ENCODE data around the gene SNPH.

SNPH gene

DNA sequence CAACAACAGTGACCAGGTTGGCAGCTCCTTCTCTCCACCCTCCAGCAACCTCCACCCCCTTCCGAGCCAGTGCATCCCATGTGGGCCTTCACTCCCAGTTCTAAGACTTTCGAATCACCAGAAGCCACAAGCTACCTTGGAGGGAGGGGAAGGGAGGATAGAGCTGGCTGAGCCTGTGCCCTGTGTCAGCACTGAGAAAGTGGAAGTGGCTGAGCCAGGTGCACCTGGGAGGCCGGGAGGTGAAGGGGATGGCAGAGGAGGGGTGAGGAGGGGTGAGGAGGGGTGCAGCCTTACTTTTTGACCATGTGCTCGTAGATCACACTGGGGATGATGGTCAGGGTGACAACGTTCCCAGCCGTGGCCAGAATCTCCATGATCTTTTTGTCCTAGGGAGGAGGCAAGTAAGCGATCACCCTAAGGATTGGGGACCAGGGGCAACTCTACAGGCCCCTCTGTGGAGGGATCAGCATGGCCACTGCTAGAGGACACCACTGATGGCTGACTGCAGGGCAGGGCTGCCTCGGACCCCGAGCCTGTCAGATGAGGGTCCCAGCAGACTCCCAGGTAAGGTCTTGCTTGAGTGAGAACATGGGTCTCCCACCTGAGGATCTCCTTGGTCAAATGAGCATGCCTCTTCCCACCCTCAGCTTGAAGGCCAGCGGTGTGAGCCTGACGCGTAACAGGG lies 44.6 kb downstream of the SNPH start:
- no peak overlapping the region for H3K27ac Mint-ChIP-seq
- no peak overlapping the region for H3K4me3 Mint-ChIP-seq
- no peaks in the 10 kb centered on the region for H3K36me3 Mint-ChIP-seq
- CTCF ChIA-PET: interaction anchor here (1.1 to 1.6 kb wide), 2 partner anchors 10 to 193 kb away, joined by 3 to 7 read pairs; no protein-coding TSS in a partner anchor
- H3K27me3 Mint-ChIP-seq: peaks cover 5% of the 10 kb centered on the region
- no peaks in the 10 kb centered on the region for H3K9me3 Mint-ChIP-seq
- no peak for DNase-seq
- H3K4me1 Mint-ChIP-seq: peaks cover 6% of the 10 kb centered on the region

DNA sequence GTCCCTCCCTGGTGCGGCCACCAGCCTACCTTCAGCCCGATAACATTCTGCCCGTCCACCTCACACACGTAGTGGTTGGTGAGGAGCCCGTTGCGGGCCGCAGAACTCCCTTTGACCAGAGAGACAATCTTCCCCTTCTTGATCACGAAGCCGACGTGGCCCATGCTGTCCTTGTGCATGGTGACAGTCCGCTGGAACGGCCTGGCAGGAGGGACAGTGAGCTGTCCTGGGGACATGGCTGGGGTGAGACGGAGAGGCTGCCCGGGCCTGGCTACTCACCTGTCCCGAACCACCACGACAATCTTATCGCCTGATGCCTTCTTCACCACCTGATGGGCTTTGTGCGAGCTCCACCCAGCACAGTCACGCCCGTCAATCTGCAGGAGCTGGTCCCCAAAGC lies 46.2 kb downstream of the SNPH start:
- no peak overlapping the region for H3K27ac Mint-ChIP-seq
- H3K4me1 Mint-ChIP-seq: peaks cover 13% of the 10 kb centered on the region
- H3K4me3 Mint-ChIP-seq: no peak overlapping the region
- no peak for DNase-seq
- CTCF ChIA-PET: interaction anchor here (1.0 to 2.6 kb wide), 11 partner anchors 9 to 192 kb away, joined by 3 to 41 read pairs (median 5); partner anchors contain the start of genes FKBP1A, NSFL1C and TMEM74B
- H3K36me3 Mint-ChIP-seq: no peaks in the 10 kb centered on the region
- no peaks in the 10 kb centered on the region for H3K9me3 Mint-ChIP-seq
- H3K27me3 Mint-ChIP-seq: peaks cover 5% of the 10 kb centered on the region

- no peaks in the 10 kb centered on the region for H3K36me3 Mint-ChIP-seq
- H3K27me3 Mint-ChIP-seq: peaks cover 10% of the 10 kb centered on the region
- CTCF ChIA-PET: interaction anchor here (0.6 to 2.6 kb wide), 14 partner anchors 9 to 191 kb away, joined by 3 to 41 read pairs (median 4); partner anchors contain the start of genes FKBP1A, NSFL1C and TMEM74B
- no peak for DNase-seq
- no peaks in the 10 kb centered on the region for H3K9me3 Mint-ChIP-seq
- no peak overlapping the region for H3K27ac Mint-ChIP-seq
- no peak overlapping the region for H3K4me3 Mint-ChIP-seq
- H3K4me1 Mint-ChIP-seq: peaks cover 18% of the 10 kb centered on the region
Measured at GRCh38 chr20:1312904-1313235, 46.8 kb downstream of the SNPH start.

DNA sequence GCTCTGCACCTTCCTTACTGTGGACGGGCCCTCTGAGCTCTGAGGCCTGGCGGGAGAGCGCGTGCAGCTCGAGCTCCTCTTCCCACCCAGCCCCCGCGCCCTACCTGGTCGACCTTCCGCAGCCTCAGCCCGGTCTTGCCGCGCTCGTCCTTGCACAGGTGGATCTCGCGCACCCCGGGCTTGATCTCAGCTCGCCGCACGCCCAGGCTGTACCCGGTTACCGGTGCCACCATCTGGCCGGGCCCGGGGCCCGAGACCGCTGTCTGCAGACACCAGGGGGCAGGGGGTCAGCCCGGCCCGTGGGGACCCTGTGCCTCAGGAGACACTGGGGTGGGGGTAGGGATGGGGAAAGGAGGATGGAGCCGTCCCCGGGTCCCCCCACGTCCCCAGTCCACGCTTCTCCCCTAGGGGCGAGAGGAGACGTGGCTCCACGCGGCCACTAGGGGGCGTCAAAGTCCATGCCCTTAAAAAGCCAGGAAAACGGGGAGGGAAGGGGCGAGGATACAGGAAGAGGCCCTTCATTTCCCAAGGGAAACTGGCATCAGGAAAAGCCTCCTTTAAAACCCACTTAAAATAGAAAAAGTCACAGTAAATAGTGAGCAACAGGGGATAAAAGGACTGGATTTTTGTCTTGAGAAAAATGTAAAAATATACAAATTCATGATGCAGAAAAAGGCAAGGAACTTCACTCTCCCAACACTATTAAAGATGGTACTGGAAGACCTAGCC lies 47.3 kb downstream of the SNPH start:
- Mint-ChIP-seq H3K27ac (no peak overlapping the region), H3K9me3 (no peaks in the 10 kb centered on the region), H3K4me1 (peaks cover 22% of the 10 kb centered on the region), H3K4me3 (no peak overlapping the region), H3K36me3 (no peaks in the 10 kb centered on the region), H3K27me3 (peaks cover 14% of the 10 kb centered on the region)
- DNase-seq: peak; percentile 69
- CTCF ChIA-PET: interaction anchor here (0.6 to 2.6 kb wide), 14 partner anchors 8 to 191 kb away, joined by 3 to 41 read pairs (median 4); partner anchors contain the start of genes FKBP1A, NSFL1C and TMEM74B

GRCh38 chr20:1315804-1316203 lies 49.7 kb downstream of the SNPH start:
- peaks cover 26% of the 10 kb centered on the region for H3K4me1 Mint-ChIP-seq
- no peak overlapping the region for H3K27ac Mint-ChIP-seq
- H3K27me3 Mint-ChIP-seq: peaks cover 14% of the 10 kb centered on the region
- H3K4me3 Mint-ChIP-seq: no peak overlapping the region
- no peaks in the 10 kb centered on the region for H3K9me3 Mint-ChIP-seq
- CTCF ChIA-PET: interaction anchor here (1.1 to 4.0 kb wide), 4 partner anchors 76 to 188 kb away, joined by 3 to 37 read pairs (median 4); no protein-coding TSS in a partner anchor
- H3K36me3 Mint-ChIP-seq: no peaks in the 10 kb centered on the region
- DNase-seq: no peak

DNA sequence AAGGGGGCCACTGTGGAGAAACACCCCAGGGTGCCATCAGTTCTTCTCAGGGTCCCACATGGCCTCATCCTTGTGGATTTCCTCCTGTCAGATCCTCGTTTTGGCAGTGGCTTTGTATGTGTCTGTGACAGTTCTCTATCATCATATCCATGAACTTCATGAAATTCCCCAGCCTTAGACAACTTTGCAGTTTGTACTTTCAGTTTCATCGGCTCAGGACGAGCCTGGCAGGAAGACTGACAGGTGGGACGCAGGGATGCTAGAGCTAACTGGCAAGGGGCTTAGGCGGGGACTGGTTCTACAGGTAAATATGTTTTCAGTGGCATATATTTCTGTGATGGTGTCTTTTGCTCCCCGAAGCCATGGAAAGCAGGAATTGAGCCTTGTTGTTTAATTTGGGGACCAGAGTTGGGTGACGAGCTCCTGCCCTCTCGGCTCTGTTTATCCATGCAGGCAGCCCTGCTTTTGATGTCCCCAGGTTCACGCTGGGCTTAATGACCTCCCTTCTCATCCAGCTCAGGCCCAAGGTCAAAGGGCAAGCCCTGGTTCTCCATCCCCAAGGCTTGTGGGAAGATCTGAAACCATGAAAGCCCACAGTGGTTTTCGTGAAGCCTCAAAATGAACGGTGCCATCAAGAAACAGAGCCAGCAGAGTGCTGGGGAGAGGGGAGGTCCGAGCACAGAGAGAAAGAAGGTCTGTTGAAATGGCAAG lies 51.6 kb downstream of the SNPH start:
- no peaks in the 10 kb centered on the region for H3K36me3 Mint-ChIP-seq
- H3K27me3 Mint-ChIP-seq: peaks cover 14% of the 10 kb centered on the region
- H3K4me1 Mint-ChIP-seq: peaks cover 28% of the 10 kb centered on the region
- CTCF ChIA-PET: interaction anchor here (1.0 to 4.0 kb wide), 2 partner anchors 119 to 186 kb away, joined by 4 to 37 read pairs; no protein-coding TSS in a partner anchor
- no peak overlapping the region for H3K27ac Mint-ChIP-seq
- no peak for DNase-seq
- no peak overlapping the region for H3K4me3 Mint-ChIP-seq
- H3K9me3 Mint-ChIP-seq: no peaks in the 10 kb centered on the region

DNA sequence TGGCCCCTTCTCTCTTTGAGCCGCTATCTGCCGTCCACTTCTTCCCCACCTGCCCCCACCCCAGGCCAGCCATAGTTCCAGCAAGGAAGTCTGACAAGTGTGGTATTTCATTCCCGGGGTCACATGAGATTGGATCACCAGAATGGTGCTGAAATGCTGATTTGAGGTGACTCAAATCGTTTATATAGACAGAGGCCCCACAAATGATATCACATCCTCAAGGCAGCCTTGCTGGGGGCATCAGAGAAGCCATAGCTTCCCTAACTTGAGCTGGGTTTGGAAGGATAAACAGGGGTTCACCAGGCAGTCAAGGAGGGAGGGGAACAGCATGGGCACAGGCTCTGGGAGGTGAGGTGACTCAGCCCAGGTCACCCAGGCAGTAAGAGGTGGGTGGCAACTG lies 53.0 kb downstream of the SNPH start:
- Mint-ChIP-seq H3K4me1 (peaks cover 25% of the 10 kb centered on the region), H3K27me3 (peaks cover 14% of the 10 kb centered on the region)

DNA sequence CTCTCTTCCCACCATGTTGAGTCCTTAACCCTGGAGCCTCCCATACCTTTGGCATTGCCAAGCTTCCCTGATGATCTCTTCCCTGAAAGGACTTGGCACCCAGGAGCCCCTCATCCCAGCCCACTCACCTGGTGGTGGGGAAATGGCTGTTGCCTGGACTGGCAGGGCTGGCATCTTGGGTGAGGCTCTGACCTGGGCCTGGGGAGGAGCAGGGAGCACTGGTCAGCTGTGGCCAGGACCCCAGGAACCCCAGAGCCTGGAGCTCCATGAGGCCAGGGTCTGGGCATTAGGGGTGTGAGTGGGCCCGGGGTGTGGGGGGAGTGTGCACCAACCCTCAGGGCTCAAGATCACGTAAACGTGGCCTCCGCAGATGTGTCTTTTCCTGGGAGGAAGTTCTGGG lies 53.4 kb downstream of the SNPH start:
- Mint-ChIP-seq H3K4me1 (peaks cover 25% of the 10 kb centered on the region), H3K27me3 (peaks cover 10% of the 10 kb centered on the region), H3K9me3 (no peaks in the 10 kb centered on the region), H3K36me3 (no peaks in the 10 kb centered on the region), H3K27ac (no peak overlapping the region), H3K4me3 (no peak overlapping the region)
- CTCF ChIA-PET: interaction anchor here (0.7 kb wide), 1 partner anchor 117 kb away, joined by 3 read pairs; no protein-coding TSS in a partner anchor
- no peak for DNase-seq

More for the DNA sequence above, 53.0 kb downstream of the SNPH start:
- Mint-ChIP-seq H3K9me3 (no peaks in the 10 kb centered on the region), H3K4me3 (no peak overlapping the region), H3K27ac (no peak overlapping the region), H3K36me3 (no peaks in the 10 kb centered on the region)
- CTCF ChIA-PET: interaction anchor here (0.7 kb wide), 1 partner anchor 117 kb away, joined by 3 read pairs; no protein-coding TSS in a partner anchor
- DNase-seq: no peak

DNA sequence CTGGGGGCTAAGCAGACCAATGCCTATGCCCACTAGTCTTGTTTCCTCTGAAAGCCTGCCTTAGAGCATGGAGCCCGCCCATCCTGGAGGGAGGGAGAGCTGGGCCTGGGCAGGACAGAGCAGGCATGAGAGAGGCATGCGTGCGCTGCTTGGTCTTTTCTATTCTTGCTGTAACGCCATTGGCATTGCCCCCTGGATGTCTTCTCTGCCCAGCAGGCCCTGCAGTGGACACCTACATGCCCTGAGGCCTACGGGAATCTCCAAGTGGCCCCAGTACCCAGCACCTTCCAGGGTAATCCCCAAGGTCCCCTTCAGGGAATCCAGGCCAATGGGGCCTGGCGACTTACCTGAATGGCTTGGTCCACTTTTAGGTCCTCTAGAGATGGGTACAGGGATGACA lies 53.9 kb downstream of the SNPH start:
- H3K27ac Mint-ChIP-seq: no peak overlapping the region
- no peak overlapping the region for H3K4me3 Mint-ChIP-seq
- CTCF ChIA-PET: interaction anchor here (0.7 kb wide), 1 partner anchor 117 kb away, joined by 3 read pairs; no protein-coding TSS in a partner anchor
- peaks cover 25% of the 10 kb centered on the region for H3K4me1 Mint-ChIP-seq
- H3K27me3 Mint-ChIP-seq: peaks cover 8% of the 10 kb centered on the region
- DNase-seq: no peak
- no peaks in the 10 kb centered on the region for H3K9me3 Mint-ChIP-seq
- H3K36me3 Mint-ChIP-seq: no peaks in the 10 kb centered on the region

- CTCF ChIA-PET: interaction anchor here (1.1 to 1.9 kb wide), 2 partner anchors 9 to 148 kb away, joined by 3 to 10 read pairs; no protein-coding TSS in a partner anchor
- Mint-ChIP-seq H3K9me3 (no peaks in the 10 kb centered on the region), H3K36me3 (no peaks in the 10 kb centered on the region)
Measured at GRCh38 chr20:1320902-1321653, 55.0 kb downstream of the SNPH start.

GRCh38 chr20:1321654-1321939 lies 55.5 kb downstream of the SNPH start:
- H3K36me3 Mint-ChIP-seq: no peaks in the 10 kb centered on the region
- H3K4me1 Mint-ChIP-seq: peaks cover 24% of the 10 kb centered on the region
- no peak overlapping the region for H3K27ac Mint-ChIP-seq
- no peak overlapping the region for H3K4me3 Mint-ChIP-seq
- DNase-seq: no peak
- CTCF ChIA-PET: interaction anchor here (1.1 to 1.9 kb wide), 3 partner anchors 9 to 147 kb away, joined by 3 to 10 read pairs (median 6); no protein-coding TSS in a partner anchor
- peaks cover 8% of the 10 kb centered on the region for H3K27me3 Mint-ChIP-seq
- H3K9me3 Mint-ChIP-seq: no peaks in the 10 kb centered on the region

More at GRCh38 chr20:1320902-1321653, 55.0 kb downstream of the SNPH start:
- no peak overlapping the region for H3K27ac Mint-ChIP-seq
- H3K4me1 Mint-ChIP-seq: peaks cover 25% of the 10 kb centered on the region
- no peak for DNase-seq
- H3K27me3 Mint-ChIP-seq: peaks cover 8% of the 10 kb centered on the region
- no peak overlapping the region for H3K4me3 Mint-ChIP-seq

DNA sequence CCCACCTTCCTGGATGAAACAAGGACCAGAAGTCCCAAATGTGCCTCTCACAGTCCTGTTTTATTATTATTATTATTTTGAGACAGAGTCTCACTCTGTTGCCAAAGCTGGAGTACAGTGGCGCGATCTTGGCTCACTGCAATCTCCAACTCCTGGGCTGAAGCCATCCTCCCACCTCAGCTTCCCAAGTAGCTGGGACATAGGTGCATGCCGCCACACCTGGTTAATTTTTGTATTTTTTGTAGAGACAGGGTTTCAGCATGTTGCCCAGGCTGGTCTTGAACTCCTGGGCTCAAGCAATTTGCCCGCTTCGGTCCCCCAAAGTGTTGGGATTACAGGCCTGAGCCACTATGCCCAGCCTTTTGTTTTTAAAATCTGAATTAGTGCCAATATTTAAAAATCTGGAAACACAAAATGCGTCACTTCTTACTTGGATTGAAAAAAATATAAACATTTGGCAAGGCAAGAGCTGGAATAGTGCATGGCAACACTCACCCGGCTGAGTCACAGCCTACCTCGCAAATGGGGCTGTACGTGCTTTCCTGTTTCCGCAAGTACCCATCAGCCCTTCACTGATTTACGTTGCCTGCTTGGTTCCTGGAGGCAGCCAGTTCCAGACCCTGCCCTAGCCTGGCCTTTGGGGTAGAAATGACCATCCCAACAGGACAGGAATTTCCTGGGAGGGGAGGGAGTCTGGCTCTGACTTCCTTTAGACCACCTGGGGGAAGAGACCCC lies 56.6 kb downstream of the SNPH start:
- peaks cover 5% of the 10 kb centered on the region for H3K27me3 Mint-ChIP-seq
- H3K9me3 Mint-ChIP-seq: no peaks in the 10 kb centered on the region
- H3K4me1 Mint-ChIP-seq: peaks cover 15% of the 10 kb centered on the region
- no peak overlapping the region for H3K4me3 Mint-ChIP-seq
- no peak overlapping the region for H3K27ac Mint-ChIP-seq
- CTCF ChIA-PET: interaction anchor here (0.6 to 1.9 kb wide), 5 partner anchors 10 to 181 kb away, joined by 3 to 10 read pairs (median 4); partner anchors contain the start of gene NSFL1C
- H3K36me3 Mint-ChIP-seq: peaks cover 2% of the 10 kb centered on the region
- no peak for DNase-seq

DNA sequence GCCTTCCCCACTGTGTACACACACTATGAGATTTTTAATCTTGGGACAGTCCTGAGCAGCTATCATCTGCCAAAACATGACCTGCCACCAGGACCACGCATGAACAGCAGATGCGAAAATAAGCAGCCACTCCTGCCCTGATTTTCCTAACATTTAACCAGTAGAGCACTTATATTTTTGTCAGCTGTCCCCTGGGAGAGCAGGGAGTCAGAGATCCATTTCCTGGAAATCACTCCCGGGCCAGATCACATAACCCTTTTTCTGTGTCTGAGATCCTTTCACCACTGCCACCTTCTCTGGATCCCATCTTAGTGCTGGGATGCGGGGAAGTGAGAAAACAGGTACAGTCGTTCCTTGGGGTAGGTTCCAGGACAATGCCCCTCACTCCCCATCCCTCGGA lies 57.2 kb downstream of the SNPH start:
- peaks cover 9% of the 10 kb centered on the region for H3K4me1 Mint-ChIP-seq
- no peaks in the 10 kb centered on the region for H3K9me3 Mint-ChIP-seq
- H3K27ac Mint-ChIP-seq: no peak overlapping the region
- H3K4me3 Mint-ChIP-seq: no peak overlapping the region
- DNase-seq: no peak
- CTCF ChIA-PET: interaction anchor here (0.6 to 1.2 kb wide), 2 partner anchors 144 to 180 kb away, joined by 3 to 4 read pairs; partner anchors contain the start of gene NSFL1C
- peaks cover 6% of the 10 kb centered on the region for H3K36me3 Mint-ChIP-seq
- H3K27me3 Mint-ChIP-seq: no peaks in the 10 kb centered on the region
